Ishikawa (cell line): Measurements from ENCODE around the gene ADAMTSL1.

Experiments
- CEBPB ChIP-seq: IDR thresholded peaks from 2 replicates; pipeline ENCODE4 v1.6.1; 2012
- CREB1 ChIP-seq: IDR thresholded peaks from 2 replicates; pipeline ENCODE4 v1.6.1; 2012; ENCODE audit warnings: low read depth
- EGR1 ChIP-seq: IDR thresholded peaks from 2 replicates; pipeline ENCODE4 v1.6.1; 2012
- EP300 ChIP-seq: IDR thresholded peaks from 2 replicates; pipeline ENCODE4 v1.6.1; 2012; ENCODE audit warnings: borderline replicate concordance
- FOXM1 ChIP-seq: IDR thresholded peaks from 2 replicates; pipeline ENCODE4 v1.6.1; 2012; ENCODE audit warnings: low read depth, borderline replicate concordance
- NFIC ChIP-seq: IDR thresholded peaks from 2 replicates; pipeline ENCODE4 v1.6.1; 2012
- RAD21 ChIP-seq: IDR thresholded peaks from 2 replicates; pipeline ENCODE4 v1.6.1; 2012; ENCODE audit warnings: low read depth
- TAF1 ChIP-seq: IDR thresholded peaks from 2 replicates; pipeline ENCODE4 v1.6.1; 2012; ENCODE audit warnings: low read depth, mild to moderate bottlenecking
- TCF12 ChIP-seq: IDR thresholded peaks from 2 replicates; pipeline ENCODE4 v1.6.1; 2012; ENCODE audit warnings: low read depth
- TEAD4 ChIP-seq: IDR thresholded peaks from 2 replicates; pipeline ENCODE4 v1.6.1; 2012
- YY1 ChIP-seq: IDR thresholded peaks from 2 replicates; pipeline ENCODE4 v1.6.1; 2012; ENCODE audit warnings: low read depth
- ZBTB7A ChIP-seq: IDR thresholded peaks from 2 replicates; pipeline ENCODE4 v1.6.1; 2012; ENCODE audit warnings: low read depth
- TF ChIP-seq, protein P1 (sequence below): IDR thresholded peaks from 2 replicates; pipeline ENCODE4 v1.6.1; 2012
- TF ChIP-seq, protein P2 (sequence below): IDR thresholded peaks from 2 replicates; pipeline ENCODE4 v1.6.1; 2012; ENCODE audit warnings: low read depth, mild to moderate bottlenecking
- TF ChIP-seq, protein P3 (sequence below): IDR thresholded peaks from 2 replicates; pipeline ENCODE4 v1.6.1; 2012

The ADAMTSL1 gene

DNA sequence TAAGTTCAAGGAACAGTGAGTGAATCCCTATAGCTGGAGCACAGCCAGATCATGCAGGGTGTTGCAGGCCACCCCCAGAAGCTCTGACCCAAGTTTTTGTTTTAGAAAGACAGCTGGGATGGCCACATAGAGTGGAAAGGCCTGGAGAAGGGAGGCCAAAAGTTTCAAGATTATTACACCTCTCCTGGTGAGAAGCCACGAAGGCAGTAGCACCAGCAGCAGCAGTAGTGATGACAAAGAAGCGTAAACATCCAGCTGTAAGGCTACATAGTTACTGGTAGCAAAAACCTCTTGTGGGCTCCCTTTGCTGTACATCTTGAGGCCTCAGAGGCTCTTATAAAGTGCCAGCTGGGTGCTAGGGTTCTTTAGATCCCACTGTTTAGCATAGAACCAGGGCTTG is 11.8 kb downstream of the ADAMTSL1 start:
- TF ChIP-seq YY1 (no peak), CREB1 (no peak), TAF1 (no peak), EP300 (no peak), TCF12 (no peak), RAD21 (no peak), FOXM1 (no peak), ZBTB7A (no peak), CEBPB (no peak), EGR1 (no peak), NFIC (no peak), TEAD4 (no peak)
- TF ChIP-seq, protein P1, sequence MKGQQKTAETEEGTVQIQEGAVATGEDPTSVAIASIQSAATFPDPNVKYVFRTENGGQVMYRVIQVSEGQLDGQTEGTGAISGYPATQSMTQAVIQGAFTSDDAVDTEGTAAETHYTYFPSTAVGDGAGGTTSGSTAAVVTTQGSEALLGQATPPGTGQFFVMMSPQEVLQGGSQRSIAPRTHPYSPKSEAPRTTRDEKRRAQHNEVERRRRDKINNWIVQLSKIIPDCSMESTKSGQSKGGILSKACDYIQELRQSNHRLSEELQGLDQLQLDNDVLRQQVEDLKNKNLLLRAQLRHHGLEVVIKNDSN: no peak
- TF ChIP-seq, protein P2, sequence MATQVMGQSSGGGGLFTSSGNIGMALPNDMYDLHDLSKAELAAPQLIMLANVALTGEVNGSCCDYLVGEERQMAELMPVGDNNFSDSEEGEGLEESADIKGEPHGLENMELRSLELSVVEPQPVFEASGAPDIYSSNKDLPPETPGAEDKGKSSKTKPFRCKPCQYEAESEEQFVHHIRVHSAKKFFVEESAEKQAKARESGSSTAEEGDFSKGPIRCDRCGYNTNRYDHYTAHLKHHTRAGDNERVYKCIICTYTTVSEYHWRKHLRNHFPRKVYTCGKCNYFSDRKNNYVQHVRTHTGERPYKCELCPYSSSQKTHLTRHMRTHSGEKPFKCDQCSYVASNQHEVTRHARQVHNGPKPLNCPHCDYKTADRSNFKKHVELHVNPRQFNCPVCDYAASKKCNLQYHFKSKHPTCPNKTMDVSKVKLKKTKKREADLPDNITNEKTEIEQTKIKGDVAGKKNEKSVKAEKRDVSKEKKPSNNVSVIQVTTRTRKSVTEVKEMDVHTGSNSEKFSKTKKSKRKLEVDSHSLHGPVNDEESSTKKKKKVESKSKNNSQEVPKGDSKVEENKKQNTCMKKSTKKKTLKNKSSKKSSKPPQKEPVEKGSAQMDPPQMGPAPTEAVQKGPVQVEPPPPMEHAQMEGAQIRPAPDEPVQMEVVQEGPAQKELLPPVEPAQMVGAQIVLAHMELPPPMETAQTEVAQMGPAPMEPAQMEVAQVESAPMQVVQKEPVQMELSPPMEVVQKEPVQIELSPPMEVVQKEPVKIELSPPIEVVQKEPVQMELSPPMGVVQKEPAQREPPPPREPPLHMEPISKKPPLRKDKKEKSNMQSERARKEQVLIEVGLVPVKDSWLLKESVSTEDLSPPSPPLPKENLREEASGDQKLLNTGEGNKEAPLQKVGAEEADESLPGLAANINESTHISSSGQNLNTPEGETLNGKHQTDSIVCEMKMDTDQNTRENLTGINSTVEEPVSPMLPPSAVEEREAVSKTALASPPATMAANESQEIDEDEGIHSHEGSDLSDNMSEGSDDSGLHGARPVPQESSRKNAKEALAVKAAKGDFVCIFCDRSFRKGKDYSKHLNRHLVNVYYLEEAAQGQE: no peak
- TF ChIP-seq, protein P3, sequence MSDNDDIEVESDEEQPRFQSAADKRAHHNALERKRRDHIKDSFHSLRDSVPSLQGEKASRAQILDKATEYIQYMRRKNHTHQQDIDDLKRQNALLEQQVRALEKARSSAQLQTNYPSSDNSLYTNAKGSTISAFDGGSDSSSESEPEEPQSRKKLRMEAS: no peak

DNA sequence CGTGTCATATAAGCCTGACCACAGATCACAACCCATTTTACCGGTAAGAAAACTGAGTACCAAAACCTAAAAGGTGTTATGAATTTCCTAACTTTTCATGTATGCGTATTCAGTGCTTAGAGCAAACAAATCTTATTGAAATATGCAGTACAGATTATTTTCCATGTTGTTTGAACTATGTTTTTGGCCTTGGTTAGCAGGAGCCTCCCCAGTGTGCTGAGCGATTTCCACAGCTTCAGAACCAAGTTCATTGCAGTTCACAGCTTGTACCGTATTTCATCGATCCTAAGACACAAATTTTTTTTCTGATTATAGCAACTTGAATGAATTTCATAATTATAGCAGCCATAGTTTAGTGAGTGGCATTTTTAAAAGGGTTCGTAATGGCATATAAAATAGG is 13.7 kb downstream of the ADAMTSL1 start:
- TF ChIP-seq TAF1: no peak
- no peak for TF ChIP-seq YY1
- no peak for TF ChIP-seq FOXM1
- TF ChIP-seq CEBPB: no peak
- TF ChIP-seq TEAD4: no peak
- TF ChIP-seq EP300: no peak
- TF ChIP-seq CREB1: no peak
- TF ChIP-seq, protein P1: no peak
- TF ChIP-seq, protein P2: no peak
- no peak for TF ChIP-seq NFIC
- TF ChIP-seq, protein P3: no peak
- TF ChIP-seq EGR1: no peak
- no peak for TF ChIP-seq RAD21

DNA sequence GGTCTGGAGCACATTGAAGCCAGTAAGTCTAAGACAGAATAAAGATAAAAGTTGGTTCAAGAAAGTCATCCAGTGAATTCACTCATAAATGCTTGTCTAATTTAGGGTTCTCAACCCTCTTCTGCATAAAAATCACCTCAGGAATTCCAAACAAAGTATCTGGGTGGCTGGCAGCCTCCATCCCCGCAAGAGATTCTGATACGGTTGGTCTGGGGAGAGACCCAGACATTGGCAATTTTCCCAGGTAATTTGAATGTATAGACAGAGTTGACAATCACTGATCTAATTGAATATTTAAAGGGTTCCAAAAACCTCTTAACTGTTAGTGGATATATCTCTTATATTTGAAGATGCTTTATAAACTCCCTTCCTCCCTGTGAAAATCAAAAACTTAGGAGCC is 14.9 kb downstream of the ADAMTSL1 start:
- TF ChIP-seq EGR1 (no peak), FOXM1 (no peak), YY1 (no peak), TAF1 (no peak)

DNA sequence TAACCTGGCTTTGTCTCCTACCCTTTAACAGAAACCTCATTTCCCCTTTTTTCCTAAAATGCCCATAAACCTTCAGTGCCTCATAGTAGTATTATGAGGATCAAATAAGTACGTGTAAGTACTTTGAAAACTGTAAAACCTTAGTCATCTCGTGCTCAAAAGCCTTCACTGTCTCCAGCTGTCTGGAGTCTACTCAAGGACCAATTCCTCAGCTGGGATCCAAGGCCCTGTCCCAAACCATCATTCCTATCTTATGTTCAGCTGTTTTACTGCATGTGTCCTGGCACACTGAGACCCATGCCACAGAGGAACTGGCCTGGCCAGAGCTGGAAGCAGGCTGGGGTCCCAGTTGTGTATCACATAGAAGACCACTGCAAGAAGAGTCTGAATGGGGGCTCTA is 15.9 kb downstream of the ADAMTSL1 start:
- TF ChIP-seq NFIC (no peak), ZBTB7A (no peak), CREB1 (no peak), TCF12 (no peak), TAF1 (no peak), TEAD4 (no peak), RAD21 (no peak), EP300 (no peak), CEBPB (no peak), FOXM1 (no peak), EGR1 (no peak), YY1 (no peak)
- TF ChIP-seq, protein P2: no peak
- TF ChIP-seq, protein P1: no peak
- TF ChIP-seq, protein P3: no peak
